ENCODE data around the gene KRTCAP2.
A peak's percentile ranks its signal among the peaks of the same experiment; 100 is the strongest.

The KRTCAP2 gene

DNA sequence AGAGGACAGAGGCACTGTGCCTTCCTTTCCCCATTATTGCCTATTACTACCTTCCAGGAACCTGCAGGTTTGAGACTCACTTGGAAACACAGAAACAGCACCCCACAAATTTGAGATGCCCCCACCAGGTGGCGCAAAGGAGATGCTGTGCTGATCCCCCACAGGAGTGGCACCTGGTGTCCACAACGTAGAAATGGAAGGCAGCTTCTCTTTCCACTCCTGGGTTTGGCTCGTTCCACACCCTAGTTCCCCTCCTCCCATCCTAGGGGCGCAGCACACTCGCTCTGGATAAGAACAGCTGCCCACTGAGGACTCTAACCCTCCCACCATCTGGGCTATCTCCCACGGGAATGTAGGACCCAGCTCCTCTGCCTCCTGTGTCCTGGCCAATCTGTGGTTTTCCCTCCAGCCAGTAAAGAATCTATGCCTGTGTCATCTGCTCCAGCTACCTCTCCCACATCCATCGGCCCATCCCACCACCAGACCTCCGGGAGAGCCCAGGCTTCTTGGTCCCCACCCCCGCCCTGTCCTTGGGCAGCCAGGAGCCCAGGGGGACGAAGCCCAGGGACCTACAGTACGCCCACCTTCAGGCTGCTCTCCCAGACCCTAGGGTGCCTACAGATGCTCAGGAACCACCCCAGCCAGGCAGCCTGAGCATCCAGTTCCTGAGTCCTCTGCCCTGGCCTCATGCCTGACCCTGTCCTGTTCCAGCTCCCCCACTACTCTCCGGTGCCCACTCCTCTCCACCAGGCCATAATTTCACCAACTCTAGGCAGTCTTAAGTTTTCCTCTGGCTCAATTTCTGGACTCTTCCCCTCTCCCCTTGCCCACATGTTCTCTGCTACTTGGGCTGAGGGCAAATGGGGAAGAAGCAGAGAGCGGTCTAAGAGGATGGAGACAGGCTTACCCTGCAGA, 34.0 kb upstream of the KRTCAP2 start:
- Histone ChIP-seq H3K36me3 (ENCODE audit: control insufficient read depth in 4 of 4, insufficient read depth in 4 of 4, low read length in 3 of 4) (peaks cover 0 to 19% (median 3%) of the 10 kb centered on the region in 4 experiments), H3K27ac (ENCODE audit: insufficient read depth in 1 of 2, low read depth in 1 of 2, low read length in 2 of 2, poor library complexity in 1 of 2, severe bottlenecking in 2 of 2) (peak overlapping the region; percentile 36 to 99), H3K4me1 (ENCODE audit: control extremely low read depth in 1 of 4, control insufficient read depth in 4 of 4, insufficient read depth in 4 of 4, low read length in 3 of 4) (peaks cover 16 to 33% (median 31%) of the 10 kb centered on the region in 4 experiments), H3K4me3 (ENCODE audit: control insufficient read depth in 1 of 7, extremely low read depth in 1 of 7, insufficient read depth in 4 of 7, low read depth in 2 of 7, low read length in 6 of 7) (peak overlapping the region in 5 of 7 experiments; percentile 24 to 100 (median 92)), H3K27me3 (replicated peaks in 2 of 5; ENCODE audit: control insufficient read depth in 4 of 5, insufficient read depth in 5 of 5, low read length in 4 of 5) (no peaks in the 10 kb centered on the region), H3K9me3 (ENCODE audit: control extremely low read depth in 1 of 5, control insufficient read depth in 4 of 5, insufficient read depth in 2 of 5, low read depth in 1 of 5, low read length in 4 of 5) (no peaks in the 10 kb centered on the region)
- CTCF ChIA-PET = interaction anchor here (0.6 to 6.7 kb wide), 15 partner anchors 13 to 358 kb away, joined by 3 to 59 read pairs (median 7); a partner anchor contains a TSS
- DNase-seq = peak; percentile 87 to 93 (median 89)
- WGBS (ENCODE audit: insufficient coverage) = 33% methylated on average over 8 of the region's 13 CpGs
- POLR2A ChIA-PET = interaction anchor here (0.6 to 1.3 kb wide), 3 partner anchors 10 to 32 kb away, joined by 3 read pairs; no protein-coding TSS in a partner anchor

DNA sequence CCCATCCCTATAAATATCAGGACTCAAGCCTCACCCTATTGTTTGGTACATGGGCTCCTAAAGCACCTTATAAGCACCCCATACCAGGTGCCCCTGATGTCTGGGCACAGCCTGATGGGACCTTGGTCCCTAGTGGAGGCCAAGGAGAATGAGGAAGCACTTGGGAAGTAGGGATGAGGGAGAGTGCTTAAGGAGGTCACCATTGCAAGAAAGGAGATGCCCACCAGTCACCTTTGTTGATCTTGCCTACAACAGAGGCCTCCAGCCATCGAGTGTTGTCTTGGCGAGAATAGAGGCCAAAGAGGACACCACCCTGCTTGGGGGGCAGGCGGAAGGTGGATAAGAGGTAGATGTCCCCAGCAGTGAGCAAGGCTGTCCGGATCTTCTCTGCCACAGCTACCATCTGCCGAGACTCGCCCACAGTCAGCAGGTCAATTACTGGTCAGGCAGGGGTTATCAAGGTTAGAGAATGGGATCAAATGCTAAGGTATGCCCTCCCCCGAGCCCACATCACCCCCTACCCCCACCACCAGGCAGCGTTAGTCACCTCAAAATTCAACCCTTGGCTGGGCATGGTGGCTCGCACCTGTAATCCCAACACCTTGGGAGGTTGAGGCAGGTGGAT, 33.0 kb upstream of the KRTCAP2 start:
- no peaks in the 10 kb centered on the region for H3K27me3 ChIP-seq (replicated peaks in 2 of 5; ENCODE audit: control insufficient read depth in 4 of 5, insufficient read depth in 5 of 5, low read length in 4 of 5)
- peaks cover 16 to 33% (median 31%) of the 10 kb centered on the region in 4 experiments for H3K4me1 ChIP-seq (ENCODE audit: control extremely low read depth in 1 of 4, control insufficient read depth in 4 of 4, insufficient read depth in 4 of 4, low read length in 3 of 4)
- ChIA-PET POLR2A (no interaction called here), CTCF (interaction anchor here (1.1 to 6.7 kb wide), 7 partner anchors 12 to 33 kb away, joined by 3 to 56 read pairs (median 15); partner anchors contain the start of gene KRTCAP2)
- H3K9me3 ChIP-seq (ENCODE audit: control extremely low read depth in 1 of 5, control insufficient read depth in 4 of 5, insufficient read depth in 2 of 5, low read depth in 1 of 5, low read length in 4 of 5) = no peaks in the 10 kb centered on the region
- H3K4me3 ChIP-seq (ENCODE audit: control insufficient read depth in 1 of 7, extremely low read depth in 1 of 7, insufficient read depth in 4 of 7, low read depth in 2 of 7, low read length in 6 of 7) = no peak overlapping the region
- peaks cover 0 to 21% (median 5%) of the 10 kb centered on the region in 4 experiments for H3K36me3 ChIP-seq (ENCODE audit: control insufficient read depth in 4 of 4, insufficient read depth in 4 of 4, low read length in 3 of 4)
- H3K27ac ChIP-seq (ENCODE audit: insufficient read depth in 1 of 2, low read depth in 1 of 2, low read length in 2 of 2, poor library complexity in 1 of 2, severe bottlenecking in 2 of 2) = no peak overlapping the region
- 100% methylated on average over 3 of the region's 9 CpGs for whole genome bisulfite sequencing (ENCODE audit: insufficient coverage)
- no peak for DNase-seq

DNA sequence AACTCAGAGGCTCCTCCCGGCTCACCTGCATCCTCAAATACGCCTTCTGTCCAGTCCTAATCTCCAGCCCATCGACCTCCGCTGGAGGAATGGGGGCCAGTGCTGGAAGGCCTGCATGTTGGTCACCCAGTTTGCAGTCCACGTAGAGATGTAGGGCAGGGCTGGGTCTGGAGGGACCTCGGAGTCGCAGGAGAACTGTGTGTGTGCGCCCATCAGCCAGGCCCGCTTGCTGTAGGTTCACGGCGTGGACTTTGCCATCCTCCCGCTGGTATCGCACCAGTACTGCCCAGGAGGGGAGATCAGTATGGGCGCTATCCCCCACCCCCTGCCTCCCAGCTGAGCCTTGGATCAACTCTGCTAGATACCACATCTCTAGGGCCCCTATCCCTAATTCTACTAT, 31.9 kb upstream of the KRTCAP2 start:
- Histone ChIP-seq H3K36me3 (ENCODE audit: control insufficient read depth in 4 of 4, insufficient read depth in 4 of 4, low read length in 3 of 4) (peaks cover 0 to 25% (median 4%) of the 10 kb centered on the region in 4 experiments), H3K4me1 (ENCODE audit: control extremely low read depth in 1 of 4, control insufficient read depth in 4 of 4, insufficient read depth in 4 of 4, low read length in 3 of 4) (peaks cover 12 to 32% (median 27%) of the 10 kb centered on the region in 4 experiments), H3K4me3 (ENCODE audit: control insufficient read depth in 1 of 7, extremely low read depth in 1 of 7, insufficient read depth in 4 of 7, low read depth in 2 of 7, low read length in 6 of 7) (no peak overlapping the region), H3K27ac (ENCODE audit: insufficient read depth in 1 of 2, low read depth in 1 of 2, low read length in 2 of 2, poor library complexity in 1 of 2, severe bottlenecking in 2 of 2) (no peak overlapping the region), H3K27me3 (replicated peaks in 2 of 5; ENCODE audit: control insufficient read depth in 4 of 5, insufficient read depth in 5 of 5, low read length in 4 of 5) (no peaks in the 10 kb centered on the region), H3K9me3 (ENCODE audit: control extremely low read depth in 1 of 5, control insufficient read depth in 4 of 5, insufficient read depth in 2 of 5, low read depth in 1 of 5, low read length in 4 of 5) (no peaks in the 10 kb centered on the region)
- WGBS (ENCODE audit: insufficient coverage) = 96% methylated on average over 13 of the region's 14 CpGs
- DNase-seq = no peak
- POLR2A ChIA-PET = no interaction called here
- CTCF ChIA-PET = interaction anchor here (1.1 to 6.7 kb wide), 5 partner anchors 11 to 32 kb away, joined by 3 to 56 read pairs (median 15); partner anchors contain the start of gene KRTCAP2

DNA sequence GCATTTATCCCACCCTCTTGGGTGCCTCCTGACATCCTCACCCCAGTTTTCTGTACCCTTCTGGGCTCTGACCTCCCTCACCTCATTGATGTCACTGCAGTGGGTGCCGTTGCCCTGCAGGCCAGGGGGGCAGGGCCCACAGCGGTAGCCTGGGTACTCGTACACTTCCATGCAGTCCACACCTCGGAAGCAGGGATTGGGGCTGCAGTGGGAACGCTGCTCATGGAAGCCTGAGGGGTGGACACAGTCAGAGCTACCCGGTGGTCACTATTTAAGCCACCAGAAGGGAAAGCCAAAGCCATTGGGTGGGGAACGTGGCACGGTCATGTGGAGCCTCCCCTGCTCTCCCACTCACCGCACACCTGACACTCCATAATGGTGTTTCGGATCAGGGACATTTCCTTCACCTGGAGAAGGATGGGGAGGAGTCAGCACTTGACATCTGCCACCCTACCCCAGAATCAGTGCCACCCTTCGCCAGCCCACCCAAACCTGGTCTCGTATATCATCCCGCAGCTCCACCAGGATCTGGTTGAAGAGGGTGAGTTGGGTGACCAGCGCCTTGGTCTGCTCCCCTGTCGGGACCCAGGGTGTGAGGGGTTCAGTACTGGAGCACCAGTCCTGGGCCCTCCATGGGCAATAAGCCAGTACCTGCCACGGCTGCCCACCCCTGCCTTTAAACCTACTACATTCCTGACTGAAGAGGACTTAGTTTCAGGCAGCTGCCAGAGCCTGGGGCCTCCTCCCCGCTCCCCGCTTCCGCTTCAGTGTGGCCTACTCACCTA, 29.8 kb upstream of the KRTCAP2 start:
- H3K27ac ChIP-seq (ENCODE audit: insufficient read depth in 1 of 2, low read depth in 1 of 2, low read length in 2 of 2, poor library complexity in 1 of 2, severe bottlenecking in 2 of 2) = no peak overlapping the region
- no peaks in the 10 kb centered on the region for H3K27me3 ChIP-seq (replicated peaks in 2 of 5; ENCODE audit: control insufficient read depth in 4 of 5, insufficient read depth in 5 of 5, low read length in 4 of 5)
- ChIA-PET POLR2A (no interaction called here), CTCF (interaction anchor here (1.1 to 6.7 kb wide), 7 partner anchors 9 to 48 kb away, joined by 3 to 56 read pairs (median 7); partner anchors contain the start of gene KRTCAP2)
- peaks cover 0 to 37% (median 4%) of the 10 kb centered on the region in 4 experiments for H3K36me3 ChIP-seq (ENCODE audit: control insufficient read depth in 4 of 4, insufficient read depth in 4 of 4, low read length in 3 of 4)
- H3K9me3 ChIP-seq (ENCODE audit: control extremely low read depth in 1 of 5, control insufficient read depth in 4 of 5, insufficient read depth in 2 of 5, low read depth in 1 of 5, low read length in 4 of 5) = no peaks in the 10 kb centered on the region
- H3K4me3 ChIP-seq (ENCODE audit: control insufficient read depth in 1 of 7, extremely low read depth in 1 of 7, insufficient read depth in 4 of 7, low read depth in 2 of 7, low read length in 6 of 7) = no peak overlapping the region
- 96% methylated on average over 11 of the region's 19 CpGs for WGBS (ENCODE audit: insufficient coverage)
- H3K4me1 ChIP-seq (ENCODE audit: control extremely low read depth in 1 of 4, control insufficient read depth in 4 of 4, insufficient read depth in 4 of 4, low read length in 3 of 4) = peaks cover 2 to 14% (median 14%) of the 10 kb centered on the region in 4 experiments
- no peak for DNase-seq

DNA sequence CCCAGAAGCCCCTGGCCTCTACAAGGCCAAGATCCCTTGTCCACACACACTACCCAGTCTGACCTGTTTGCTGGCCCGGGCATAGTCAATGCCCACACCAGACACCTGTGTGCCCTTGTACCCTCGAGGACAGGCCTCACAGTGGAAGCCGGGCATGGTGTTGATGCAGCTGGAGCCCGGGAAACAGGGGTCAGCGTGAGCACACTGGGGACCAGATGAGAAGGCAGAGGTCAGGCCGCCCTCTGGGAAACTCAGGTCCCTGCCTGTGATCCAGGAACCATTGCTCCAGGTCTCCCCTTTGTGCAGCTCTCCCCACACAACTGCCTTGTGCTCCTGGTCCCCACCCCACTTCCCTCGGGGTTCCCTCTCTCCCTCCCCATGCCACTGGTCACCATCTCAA, 29.1 kb upstream of the KRTCAP2 start:
- POLR2A ChIA-PET = no interaction called here
- no peak for DNase-seq
- Histone ChIP-seq H3K4me3 (ENCODE audit: control insufficient read depth in 1 of 7, extremely low read depth in 1 of 7, insufficient read depth in 4 of 7, low read depth in 2 of 7, low read length in 6 of 7) (no peak overlapping the region), H3K9me3 (ENCODE audit: control extremely low read depth in 1 of 5, control insufficient read depth in 4 of 5, insufficient read depth in 2 of 5, low read depth in 1 of 5, low read length in 4 of 5) (no peaks in the 10 kb centered on the region), H3K36me3 (ENCODE audit: control insufficient read depth in 4 of 4, insufficient read depth in 4 of 4, low read length in 3 of 4) (peaks cover 0 to 43% (median 4%) of the 10 kb centered on the region in 4 experiments), H3K27ac (ENCODE audit: insufficient read depth in 1 of 2, low read depth in 1 of 2, low read length in 2 of 2, poor library complexity in 1 of 2, severe bottlenecking in 2 of 2) (no peak overlapping the region), H3K27me3 (replicated peaks in 2 of 5; ENCODE audit: control insufficient read depth in 4 of 5, insufficient read depth in 5 of 5, low read length in 4 of 5) (no peaks in the 10 kb centered on the region), H3K4me1 (ENCODE audit: control extremely low read depth in 1 of 4, control insufficient read depth in 4 of 4, insufficient read depth in 4 of 4, low read length in 3 of 4) (peaks cover 0 to 6% (median 6%) of the 10 kb centered on the region in 4 experiments)
- WGBS (ENCODE audit: insufficient coverage) = 100% methylated on average over 7 of the region's 7 CpGs
- CTCF ChIA-PET = interaction anchor here (0.8 to 2.8 kb wide), 4 partner anchors 8 to 28 kb away, joined by 3 to 14 read pairs (median 6); no protein-coding TSS in a partner anchor

DNA sequence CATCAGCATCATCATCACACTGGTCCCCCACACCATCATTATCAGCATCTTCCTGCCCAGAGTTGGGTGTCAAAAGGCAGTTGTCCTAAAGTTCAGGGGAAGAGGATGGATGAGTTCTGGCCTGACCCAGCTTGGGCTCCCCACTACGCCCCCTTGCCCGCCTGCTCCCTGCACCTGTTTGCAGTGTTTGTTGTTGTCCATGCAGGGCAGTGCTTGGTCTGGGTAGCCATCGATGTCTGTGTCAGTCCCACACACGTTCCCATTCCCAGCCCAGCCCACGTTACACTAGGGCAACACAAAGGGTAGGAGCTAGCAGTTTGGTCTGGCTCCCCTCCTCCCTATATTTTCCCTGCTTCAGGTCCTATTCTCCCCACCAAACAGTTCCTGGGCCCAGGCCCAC, 27.8 kb upstream of the KRTCAP2 start:
- DNase-seq = no peak
- no peaks in the 10 kb centered on the region for H3K4me1 ChIP-seq (ENCODE audit: control extremely low read depth in 1 of 4, control insufficient read depth in 4 of 4, insufficient read depth in 4 of 4, low read length in 3 of 4)
- CTCF ChIA-PET = interaction anchor here (1.0 to 1.8 kb wide), 2 partner anchors 7 to 26 kb away, joined by 3 to 7 read pairs; no protein-coding TSS in a partner anchor
- no peak overlapping the region for H3K4me3 ChIP-seq (ENCODE audit: control insufficient read depth in 1 of 7, extremely low read depth in 1 of 7, insufficient read depth in 4 of 7, low read depth in 2 of 7, low read length in 6 of 7)
- no peaks in the 10 kb centered on the region for H3K27me3 ChIP-seq (replicated peaks in 2 of 5; ENCODE audit: control insufficient read depth in 4 of 5, insufficient read depth in 5 of 5, low read length in 4 of 5)
- H3K36me3 ChIP-seq (ENCODE audit: control insufficient read depth in 4 of 4, insufficient read depth in 4 of 4, low read length in 3 of 4) = peaks cover 0 to 54% (median 4%) of the 10 kb centered on the region in 4 experiments
- H3K27ac ChIP-seq (ENCODE audit: insufficient read depth in 1 of 2, low read depth in 1 of 2, low read length in 2 of 2, poor library complexity in 1 of 2, severe bottlenecking in 2 of 2) = no peak overlapping the region
- H3K9me3 ChIP-seq (ENCODE audit: control extremely low read depth in 1 of 5, control insufficient read depth in 4 of 5, insufficient read depth in 2 of 5, low read depth in 1 of 5, low read length in 4 of 5) = no peaks in the 10 kb centered on the region
- WGBS (ENCODE audit: insufficient coverage) = 95% methylated on average over 5 of the region's 5 CpGs
- POLR2A ChIA-PET = no interaction called here

All from common myeloid progenitor, CD34-positive (primary cell).